Activated CD8-positive, alpha-beta memory T cell treated with anti-CD3 and anti-CD28 coated beads for 4 hours (primary cell): ENCODE results near the gene CLNK.

Experiments
- DNase-seq, 2 donors: peaks; one replicate each; pipeline ENCODE4 v3.0.0-alpha.2; 2020; ENCODE audit warnings: low read depth in 2 of 2

CLNK gene

DNA sequence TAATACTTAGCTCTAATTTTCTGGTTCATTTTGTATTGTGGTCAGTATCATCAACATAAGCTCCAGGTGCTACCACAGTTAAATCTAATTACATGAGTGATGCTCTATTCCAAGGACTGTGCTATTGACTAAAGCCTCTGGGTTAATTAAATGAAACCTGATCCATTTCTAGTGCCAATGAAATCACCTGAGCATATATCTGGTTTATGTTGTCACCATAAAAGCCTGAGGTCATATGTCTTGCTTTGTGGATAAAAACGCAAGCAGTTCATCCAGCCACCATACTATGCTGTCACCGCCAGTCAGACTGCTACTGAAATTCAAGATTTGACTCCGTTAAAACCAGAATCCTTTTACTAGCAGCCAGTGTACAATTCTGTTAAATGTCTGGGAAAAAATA is 163.1 kb downstream of the CLNK start:
- no peak for DNase-seq

GRCh38 chr4:10509733-10510132 is 174.8 kb downstream of the CLNK start:
- DNase-seq = no peak

- DNase-seq = no peak
Observed at GRCh38 chr4:10506077-10506476, 178.5 kb downstream of the CLNK start.

- DNase-seq = no peak
Observed at GRCh38 chr4:10504570-10505179, 179.9 kb downstream of the CLNK start.

GRCh38 chr4:10502717-10503116 is 181.9 kb downstream of the CLNK start:
- no peak for DNase-seq

- no peak for DNase-seq
Observed at GRCh38 chr4:10500776-10501175, 183.8 kb downstream of the CLNK start.

GRCh38 chr4:10496200-10496599 is 188.4 kb downstream of the CLNK start:
- no peak for DNase-seq

GRCh38 chr4:10495651-10496050 is 188.9 kb downstream of the CLNK start:
- no peak for DNase-seq

- DNase-seq = no peak
Observed at GRCh38 chr4:10492464-10492863, 192.1 kb downstream of the CLNK start.

GRCh38 chr4:10491401-10491800 is 193.2 kb downstream of the CLNK start:
- DNase-seq = no peak

GRCh38 chr4:10490996-10491395 is 193.6 kb downstream of the CLNK start:
- no peak for DNase-seq

GRCh38 chr4:10482913-10483312 is 201.7 kb downstream of the CLNK start:
- no peak for DNase-seq

GRCh38 chr4:10480616-10481015 is 204.0 kb downstream of the CLNK start:
- DNase-seq = no peak

GRCh38 chr4:10478621-10479020 is 205.9 kb downstream of the CLNK start:
- no peak for DNase-seq

DNA sequence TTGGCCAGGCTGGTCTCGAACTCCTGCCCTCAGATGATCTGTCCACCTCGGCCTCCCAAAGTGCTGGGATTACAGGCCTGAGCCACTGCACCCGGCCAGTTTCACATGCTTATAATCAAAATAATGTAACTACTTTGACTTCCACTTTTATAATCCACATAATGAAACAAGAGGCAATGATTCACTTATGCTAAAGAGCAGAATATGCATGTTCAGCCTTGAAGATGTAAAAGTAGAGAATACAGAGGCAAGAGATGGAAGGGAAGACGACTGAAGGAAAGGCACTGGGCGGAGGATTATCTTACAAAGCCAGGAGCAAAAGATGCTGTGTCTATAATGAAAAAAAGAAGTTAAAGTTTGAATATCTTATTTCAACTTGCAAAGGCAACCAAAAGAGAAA is 214.1 kb downstream of the CLNK start:
- DNase-seq = no peak

DNA sequence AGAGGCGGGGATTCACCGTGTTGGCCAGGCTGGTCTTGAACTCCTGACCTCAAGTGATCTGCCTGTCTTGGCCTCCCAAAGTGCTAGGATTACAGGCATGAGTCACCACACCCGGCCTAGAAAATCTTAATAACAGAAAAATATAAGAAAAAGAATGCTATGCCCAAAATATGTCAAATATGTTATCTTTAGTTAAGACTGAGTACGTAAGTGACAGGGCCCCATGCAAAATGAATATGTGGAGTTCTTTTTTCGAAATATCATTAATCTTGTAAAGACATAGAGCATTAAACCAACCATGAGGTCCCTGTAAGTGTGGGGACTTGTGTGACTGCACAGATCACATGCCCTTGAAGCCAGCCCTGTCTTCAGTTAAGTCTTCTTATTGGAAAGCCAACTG is 218.4 kb downstream of the CLNK start:
- no peak for DNase-seq

DNA sequence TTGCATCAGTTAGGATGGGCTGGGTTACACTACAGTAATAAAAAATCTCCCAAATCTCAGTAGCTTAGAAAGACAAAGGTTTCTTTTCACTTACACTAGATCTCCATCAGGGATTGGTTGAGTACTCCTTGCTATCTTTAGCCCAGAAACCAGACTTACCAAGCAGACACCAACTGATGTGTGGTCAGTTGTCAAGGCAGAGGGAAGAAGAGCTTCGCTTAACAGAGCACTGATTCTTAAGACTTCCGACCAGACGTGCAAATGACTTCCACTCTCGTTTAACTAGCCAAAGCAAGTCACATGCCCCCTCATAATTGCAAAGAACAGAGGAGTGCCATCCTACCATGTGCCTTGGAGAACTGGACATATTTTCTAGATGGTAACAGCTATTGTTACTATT is 221.7 kb downstream of the CLNK start:
- no peak for DNase-seq

DNA sequence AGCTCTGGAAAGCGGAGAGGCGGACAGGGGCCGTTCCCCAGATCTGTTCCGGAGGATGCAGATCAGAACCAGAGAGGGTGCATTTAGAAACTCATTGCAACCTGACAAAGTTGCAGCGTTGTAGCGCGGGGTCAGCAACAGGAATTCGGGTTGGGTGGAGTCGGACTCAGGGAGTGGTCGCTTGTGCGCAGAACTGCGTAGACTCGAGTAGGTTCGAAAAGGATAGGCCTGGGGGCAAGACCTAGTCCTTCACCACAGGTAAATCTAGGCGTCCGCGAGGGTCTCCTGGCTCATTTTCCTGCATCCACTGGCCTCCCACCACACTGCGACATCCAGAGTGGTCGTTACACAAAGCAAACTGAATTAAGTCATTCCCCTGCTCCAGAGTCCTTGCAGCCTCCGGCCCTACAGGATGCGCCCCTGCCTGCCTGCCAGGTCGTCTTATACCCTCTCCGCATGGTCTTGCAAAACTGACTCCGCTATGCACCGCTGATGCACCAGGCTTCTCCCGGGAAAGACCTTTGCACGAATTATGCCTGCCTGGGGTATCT is 222.6 kb downstream of the CLNK start:
- DNase-seq = no peak

- peak; percentile 32 to 44 for DNase-seq
Observed at GRCh38 chr4:10461091-10461849, 223.3 kb downstream of the CLNK start.

GRCh38 chr4:10460313-10461047 is 224.1 kb downstream of the CLNK start:
- no peak for DNase-seq

DNA sequence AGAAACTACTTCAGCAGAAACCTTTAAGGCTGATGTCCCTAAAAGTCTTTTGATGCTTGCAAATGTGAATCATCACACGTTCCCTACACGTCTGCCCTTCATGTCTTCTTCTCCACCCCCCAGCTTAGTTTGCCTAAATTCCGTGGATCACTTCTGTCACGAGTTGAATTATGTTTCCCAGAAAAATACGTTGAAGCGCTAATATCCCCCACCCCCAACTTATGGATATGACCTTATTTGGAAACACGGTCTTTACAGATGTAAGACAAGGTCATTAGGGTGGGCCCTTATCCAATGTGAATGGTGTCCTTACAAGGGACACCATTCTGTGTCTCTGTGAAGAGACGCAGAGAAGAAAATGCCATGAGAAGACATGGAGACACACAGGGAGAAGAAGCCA is 225.3 kb downstream of the CLNK start:
- no peak for DNase-seq

DNA sequence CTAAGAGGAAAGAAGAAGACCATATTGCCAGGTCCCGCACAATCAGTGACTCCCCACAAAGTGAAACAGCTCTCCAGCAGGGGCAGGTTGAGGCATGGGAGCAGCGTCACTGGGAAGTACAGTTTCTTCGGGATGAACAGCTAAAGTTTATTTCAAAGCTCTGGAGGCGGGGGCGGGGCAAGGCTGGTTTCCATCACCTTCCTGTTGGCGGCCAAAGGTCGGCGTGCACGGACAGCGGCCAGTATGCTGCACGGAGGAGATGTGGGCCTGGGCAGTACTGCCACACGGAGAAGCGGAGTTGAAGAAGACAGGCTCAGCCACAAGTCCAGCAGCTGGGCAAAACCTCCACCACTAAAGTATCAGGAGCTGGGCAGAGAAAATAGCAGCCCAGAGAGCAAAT is 226.4 kb downstream of the CLNK start:
- no peak for DNase-seq
